OCI-LY7 (cell line): ENCODE data around the gene KIFC3. TPM values are rescaled to one million over a fixed set of nuclear protein-coding genes. Genes with fewer than 3 reads are reported as not detected.

Experiments used
- BruUV-seq: library from RNA; stranded (reverse); fragments of 400-500 nt; replicated peaks from 2 replicates; lab custom pipeline; 2021; lab: Mats Ljungman, UMichigan
- CTCF ChIA-PET: fragments of 300-600 bp; sonication (Branson Sonifier 250); formaldehyde crosslinking; loops from one replicate; lab custom pipeline; 2022; ENCODE audit warnings: antibody characterized with exemption; ENCODE audit not compliant: unreplicated experiment; lab: Charles Lee
- POLR2A ChIA-PET: fragments of 300-600 bp; sonication (Branson Sonifier 250); formaldehyde crosslinking; loops from one replicate; lab custom pipeline; 2022; ENCODE audit warnings: antibody characterized with exemption; lab: Charles Lee
- DNase-seq: peaks from one replicate; pipeline ENCODE4 v3.0.0-alpha.2; 2015; ENCODE audit warnings: low spot score
- H2AFZ ChIP-seq: fragments of 200-600 bp; sonication (generic), shearing (Covaris generic); 2 replicates; pipeline ENCODE4 v1.6.1; 2014; ENCODE audit warnings: mild to moderate bottlenecking, antibody characterized with exemption, low read length, moderate library complexity
- H3K27ac ChIP-seq: fragments of 200-600 bp; sonication (generic); 2 replicates; pipeline ENCODE4 v1.5.1; 2014; ENCODE audit warnings: mixed run types, low read depth, mild to moderate bottlenecking, moderate library complexity, low read length, inconsistent platforms; ENCODE audit not compliant: poor library complexity, severe bottlenecking
- H3K36me3 ChIP-seq: fragments of 200-600 bp; sonication (generic); 2 replicates; pipeline ENCODE4 v1.6.1; 2014; ENCODE audit warnings: mild to moderate bottlenecking, antibody characterized with exemption, low read length, moderate library complexity, mixed read lengths; ENCODE audit not compliant: insufficient read depth
- H3K4me1 ChIP-seq: fragments of 200-600 bp; sonication (generic); 2 replicates; pipeline ENCODE4 v1.5.1; 2014; ENCODE audit warnings: mild to moderate bottlenecking, low read length; ENCODE audit not compliant: insufficient read depth, poor library complexity, severe bottlenecking
- H3K4me2 ChIP-seq: fragments of 200-600 bp; sonication (generic); 2 replicates; pipeline ENCODE4 v1.6.1; 2014; ENCODE audit warnings: mild to moderate bottlenecking, low read length
- H3K4me3 ChIP-seq: fragments of 200-600 bp; sonication (generic); 2 replicates; pipeline ENCODE4 v1.5.1; 2014; ENCODE audit warnings: mild to moderate bottlenecking, low read depth, low read length; ENCODE audit not compliant: poor library complexity, severe bottlenecking
- H3K79me2 ChIP-seq: fragments of 200-600 bp; sonication (generic); 2 replicates; pipeline ENCODE4 v1.6.1; 2016; ENCODE audit warnings: low read depth, mild to moderate bottlenecking, low read length, moderate library complexity, mixed read lengths; ENCODE audit not compliant: insufficient read depth
- H3K9me2 ChIP-seq: fragments of 200-600 bp; sonication (generic); 2 replicates; pipeline ENCODE4 v1.6.1; 2016; ENCODE audit warnings: mild to moderate bottlenecking, low read length, mixed read lengths; ENCODE audit not compliant: insufficient read depth
- H3K9me3 ChIP-seq: fragments of 200-600 bp; sonication (generic); 2 replicates; pipeline ENCODE4 v1.6.1; 2014; ENCODE audit warnings: mild to moderate bottlenecking, mixed run types, low read length, mixed read lengths
- H4K20me1 ChIP-seq: fragments of 200-600 bp; sonication (generic); 2 replicates; pipeline ENCODE4 v1.6.1; 2014; ENCODE audit warnings: mild to moderate bottlenecking, antibody characterized with exemption, low read length, moderate library complexity, mixed read lengths; ENCODE audit not compliant: insufficient read depth
- CTCF ChIP-seq: fragments of 200-600 bp; sonication (generic); conservative IDR thresholded peaks from 2 replicates; pipeline ENCODE4 v1.5.1; 2014; ENCODE audit warnings: mild to moderate bottlenecking, antibody characterized with exemption, low read length, moderate library complexity, mixed read lengths
- EZH2phosphoT487 ChIP-seq: fragments of 200-600 bp; sonication (generic); IDR thresholded peaks from 2 replicates; pipeline ENCODE4 v1.6.1; 2018; ENCODE audit warnings: low read depth, borderline replicate concordance, mild to moderate bottlenecking, mixed run types, antibody characterized with exemption, low read length, moderate library complexity, mixed read lengths
- intact Hi-C: fragments of 100-400 bp; cut with micrococcal nuclease; formaldehyde crosslinking; loops from one replicate; pipeline ENCODE4 v1.10.0; 2022; ENCODE audit not compliant: unreplicated experiment
- total RNA-seq, 2 experiments: library from RNA; depleted of rRNA in 1 of 2; stranded (reverse); fragments of >200 nt in 1 of 2; shearing (Covaris generic) in 1 of 2; gene quantifications; 2 replicates each; pipeline ENCODE4 v1.2.3, GENCODE V29; 2014 to 2022

Gene KIFC3
- total RNA-seq, 2 experiments from 2014 or later: 0.61 TPM; not detected in 1

GRCh38 chr16:57743458-57743857 lies 58.8 kb downstream of the KIFC3 start:
- Histone ChIP-seq H3K4me2 (no peak overlapping the region), H3K9me2 (no peaks in the 10 kb centered on the region), H3K9me3 (no peaks in the 10 kb centered on the region), H3K27ac (no peak overlapping the region), H4K20me1 (no peaks in the 10 kb centered on the region), H3K79me2 (no peaks in the 10 kb centered on the region), H3K36me3 (no peaks in the 10 kb centered on the region), H3K4me3 (no peak overlapping the region), H2AFZ (no peak overlapping the region), H3K4me1 (peaks cover 8% of the 10 kb centered on the region)
- DNase-seq: no peak
- ChIA-PET POLR2A (no interaction called here), CTCF (no interaction called here)
- intact Hi-C loops: no loop called here
- no TSS peak for BruUV-seq
- TF ChIP-seq EZH2phosphoT487 (no peak), CTCF (no peak)

GRCh38 chr16:57742543-57742942 lies 59.7 kb downstream of the KIFC3 start:
- ChIA-PET CTCF (no interaction called here), POLR2A (no interaction called here)
- H2AFZ ChIP-seq: no peak overlapping the region
- H3K4me1 ChIP-seq: peaks cover 8% of the 10 kb centered on the region
- BruUV-seq: no TSS peak
- H3K27ac ChIP-seq: no peak overlapping the region
- intact Hi-C loops: no loop called here
- DNase-seq: no peak
- no peak overlapping the region for H3K4me3 ChIP-seq
- TF ChIP-seq CTCF (no peak), EZH2phosphoT487 (no peak)
- peaks cover 3% of the 10 kb centered on the region; the same call in 1 of the 2 replicates for H3K36me3 ChIP-seq
- H3K79me2 ChIP-seq: no peaks in the 10 kb centered on the region
- no peaks in the 10 kb centered on the region for H4K20me1 ChIP-seq
- no peaks in the 10 kb centered on the region for H3K9me3 ChIP-seq
- no peaks in the 10 kb centered on the region for H3K9me2 ChIP-seq
- H3K4me2 ChIP-seq: no peak overlapping the region

GRCh38 chr16:57741660-57742191 lies 60.6 kb downstream of the KIFC3 start:
- no peak for TF ChIP-seq CTCF
- no peak for TF ChIP-seq EZH2phosphoT487
- Histone ChIP-seq H3K36me3 (peaks cover 9% of the 10 kb centered on the region; the same call in 1 of the 2 replicates), H3K4me2 (no peak overlapping the region), H4K20me1 (no peaks in the 10 kb centered on the region), H3K4me3 (no peak overlapping the region), H3K27ac (no peak overlapping the region), H3K9me3 (no peaks in the 10 kb centered on the region), H3K4me1 (peaks cover 12% of the 10 kb centered on the region), H2AFZ (no peak overlapping the region), H3K9me2 (no peaks in the 10 kb centered on the region), H3K79me2 (no peaks in the 10 kb centered on the region)
- intact Hi-C loops: no loop called here
- POLR2A ChIA-PET: no interaction called here
- BruUV-seq: no TSS peak
- DNase-seq: no peak
- CTCF ChIA-PET: no interaction called here
